SK-N-SH (cell line): ENCODE results near the gene C17orf113. TPM values are rescaled to one million over a fixed set of nuclear protein-coding genes. Genes with fewer than 3 reads are reported as not detected.

Experiments
- CTCF ChIA-PET: fragments of 300-600, 350-600 bp; formaldehyde crosslinking; extraction: SDS; loops from one replicate; lab custom pipeline; 2021; lab: Yijun Ruan, JAX
- POLR2A ChIA-PET: fragments of 350-600 bp; sonication (Branson Sonifier 250); formaldehyde crosslinking; extraction: SDS; loops from one replicate; lab custom pipeline; 2020; ENCODE audit warnings: antibody characterized with exemption, inconsistent platforms; lab: Yijun Ruan, JAX
- DNase-seq: peaks from one replicate; pipeline ENCODE4 v3.0.0; 2012
- H2AFZ ChIP-seq: fragments of 200-600 bp; sonication (generic); 2 replicates; pipeline ENCODE4 v1.8.1; 2016; ENCODE audit warnings: antibody characterized with exemption, mild to moderate bottlenecking, low read depth
- H3F3A ChIP-seq: fragments of 200-600 bp; sonication (generic); replicated peaks from 2 replicates; pipeline ENCODE3; 2016; ENCODE audit warnings: antibody characterized with exemption, mild to moderate bottlenecking; ENCODE audit not compliant: insufficient read depth
- H3K27ac ChIP-seq, 2 experiments: fragments of 200-500 bp in 1 of 2; fragments of 200-600 bp in 1 of 2; sonication (Bioruptor generic) in 1 of 2; sonication (generic), shearing (Covaris generic) in 1 of 2; 2 replicates each; pipeline versions ENCODE4 v1.5.1 to v1.6.1; 2014 to 2016; ENCODE audit warnings: low read depth in 2 of 2, inconsistent platforms in 1 of 2, low read length in 1 of 2, mild to moderate bottlenecking in 1 of 2, mixed read lengths in 1 of 2
- H3K27me3 ChIP-seq: fragments of 200-600 bp; sonication (generic), shearing (Covaris generic); 2 replicates; pipeline ENCODE4 v1.6.1; 2016; ENCODE audit warnings: mixed run types; ENCODE audit not compliant: insufficient read depth
- H3K36me3 ChIP-seq, 2 experiments: fragments of 200-500 bp in 1 of 2; fragments of 200-600 bp in 1 of 2; sonication (Bioruptor generic) in 1 of 2; sonication (generic) in 1 of 2; replicated peaks in 1 of 2; 2 replicates each; pipeline versions ENCODE3 to v1.5.1; 2014 to 2016; ENCODE audit warnings: low read length in 1 of 2, mild to moderate bottlenecking in 1 of 2; ENCODE audit not compliant: insufficient read depth in 2 of 2, control insufficient read depth in 1 of 2
- H3K4me1 ChIP-seq, 2 experiments: fragments of 200-500 bp in 1 of 2; fragments of 200-600 bp in 1 of 2; sonication (Bioruptor generic) in 1 of 2; sonication (generic), shearing (Covaris generic) in 1 of 2; 2 replicates each; pipeline versions ENCODE4 v1.5.1 to v1.6.1; 2014 to 2016; ENCODE audit warnings: low read depth in 1 of 2, low read length in 1 of 2, mixed run types in 1 of 2; ENCODE audit not compliant: insufficient read depth in 2 of 2, control insufficient read depth in 1 of 2
- H3K4me2 ChIP-seq: fragments of 200-600 bp; sonication (generic), shearing (Covaris generic); 2 replicates; pipeline ENCODE4 v1.6.1; 2017; ENCODE audit warnings: mixed run types
- H3K4me3 ChIP-seq, 2 experiments: fragments of 200-500 bp in 1 of 2; fragments of 200-600 bp in 1 of 2; sonication (Bioruptor generic) in 1 of 2; sonication (generic), shearing (Covaris generic) in 1 of 2; 2 replicates each; pipeline versions ENCODE4 v1.5.1 to v1.8.1; 2014 to 2016; ENCODE audit warnings: low read depth in 2 of 2, inconsistent platforms in 1 of 2, low read length in 1 of 2, mild to moderate bottlenecking in 1 of 2, mixed read lengths in 1 of 2, moderate library complexity in 1 of 2
- H3K79me2 ChIP-seq: fragments of 200-600 bp; sonication (generic); 2 replicates; pipeline ENCODE4 v1.8.1; 2017; ENCODE audit warnings: mild to moderate bottlenecking; ENCODE audit not compliant: insufficient read depth
- H3K9ac ChIP-seq: fragments of 200-600 bp; sonication (generic); 2 replicates; pipeline ENCODE4 v1.6.1; 2017; ENCODE audit warnings: mixed run types
- H3K9me2 ChIP-seq: fragments of 200-600 bp; sonication (generic); 2 replicates; pipeline ENCODE4 v1.6.1; 2017; ENCODE audit warnings: mixed run types
- H3K9me3 ChIP-seq: fragments of 200-600 bp; sonication (generic); 2 replicates; pipeline ENCODE4 v1.6.1; 2017; ENCODE audit warnings: mixed run types, mild to moderate bottlenecking, moderate library complexity
- H4K20me1 ChIP-seq: fragments of 200-600 bp; sonication (generic); 2 replicates; pipeline ENCODE4 v1.6.1; 2017; ENCODE audit warnings: mild to moderate bottlenecking, mixed run types; ENCODE audit not compliant: insufficient read depth
- CHD2 ChIP-seq: fragments of 150-350 bp; IDR thresholded peaks from 2 replicates; pipeline ENCODE4 v1.6.1; 2018; ENCODE audit warnings: low read length; ENCODE audit not compliant: partially characterized antibody
- CTCF ChIP-seq: fragments of 200-600 bp; sonication (generic); IDR thresholded peaks from 2 replicates; pipeline ENCODE4 v1.6.1; 2017; ENCODE audit warnings: antibody characterized with exemption, mild to moderate bottlenecking, moderate library complexity
- ELF1 ChIP-seq: IDR thresholded peaks from 2 replicates; pipeline ENCODE4 v1.4.0; 2012
- EP300 ChIP-seq, 2 experiments: IDR thresholded peaks; 2 replicates each; pipeline versions ENCODE4 v1.4.0 to v1.6.1; 2012; ENCODE audit warnings: borderline replicate concordance in 1 of 2, low read depth in 1 of 2, low read length in 1 of 2
- FOXM1 ChIP-seq: IDR thresholded peaks from 2 replicates; pipeline ENCODE4 v1.4.0; 2012; ENCODE audit warnings: low read depth, mild to moderate bottlenecking
- GABPA ChIP-seq: IDR thresholded peaks from 2 replicates; pipeline ENCODE4 v1.4.0; 2012; ENCODE audit warnings: low read depth, mild to moderate bottlenecking
- GATA2 ChIP-seq: sonication (generic); formaldehyde crosslinking; IDR thresholded peaks from 2 replicates; pipeline ENCODE4 v1.5.0; 2020; ENCODE audit warnings: mild to moderate bottlenecking, missing genetic modification reagents
- JUND ChIP-seq: IDR thresholded peaks from 2 replicates; pipeline ENCODE4 v1.4.0; 2012
- MEF2A ChIP-seq: IDR thresholded peaks from 2 replicates; pipeline ENCODE4 v1.4.0; 2012; ENCODE audit warnings: low read depth, borderline replicate concordance
- NFIC ChIP-seq: IDR thresholded peaks from 2 replicates; pipeline ENCODE4 v1.4.0; 2012; ENCODE audit warnings: borderline replicate concordance
- NRF1 ChIP-seq: IDR thresholded peaks from 2 replicates; pipeline ENCODE4 v1.6.1; 2012; ENCODE audit warnings: low read depth, mild to moderate bottlenecking, low read length
- PBX3 ChIP-seq: IDR thresholded peaks from 2 replicates; pipeline ENCODE4; 2012
- RAD21 ChIP-seq: IDR thresholded peaks from 2 replicates; pipeline ENCODE4 v1.6.1; 2012; ENCODE audit warnings: mild to moderate bottlenecking, low read length
- RCOR1 ChIP-seq: fragments of 150-350 bp; IDR thresholded peaks from 2 replicates; pipeline ENCODE4 v1.6.1; 2017; ENCODE audit warnings: antibody characterized with exemption, low read length
- RFX5 ChIP-seq: IDR thresholded peaks from 2 replicates; pipeline ENCODE4 v1.6.1; 2012; ENCODE audit warnings: mild to moderate bottlenecking, improper control_type of control experiment, low read length
- RXRA ChIP-seq: IDR thresholded peaks from 2 replicates; pipeline ENCODE4 v1.4.0; 2012; ENCODE audit warnings: low read depth, mild to moderate bottlenecking, borderline replicate concordance
- SIN3A ChIP-seq: IDR thresholded peaks from 2 replicates; pipeline ENCODE4 v1.6.1; 2012; ENCODE audit warnings: low read depth, mild to moderate bottlenecking, low read length, moderate library complexity, borderline replicate concordance
- SMC3 ChIP-seq: IDR thresholded peaks from 2 replicates; pipeline ENCODE4 v1.6.1; 2012; ENCODE audit warnings: low read depth, low read length, improper control_type of control experiment
- TAF1 ChIP-seq: IDR thresholded peaks from 2 replicates; pipeline ENCODE4 v1.6.1; 2012; ENCODE audit warnings: low read depth, mild to moderate bottlenecking, low read length, moderate library complexity, borderline replicate concordance
- TCF12 ChIP-seq: IDR thresholded peaks from 2 replicates; pipeline ENCODE4 v1.4.0; 2012
- USF2 ChIP-seq: fragments of 150-350 bp; IDR thresholded peaks from 2 replicates; pipeline ENCODE4 v1.6.1; 2017; ENCODE audit warnings: antibody characterized with exemption, low read length, low read depth, borderline replicate concordance
- YY1 ChIP-seq: IDR thresholded peaks from 2 replicates; pipeline ENCODE4 v1.4.0; 2012; ENCODE audit warnings: low read depth, mild to moderate bottlenecking
- ZBTB33 ChIP-seq: IDR thresholded peaks from 2 replicates; pipeline ENCODE4 v1.4.0; 2012; ENCODE audit warnings: low read depth, borderline replicate concordance
- WGBS: methylation state at CpG from one replicate; pipeline ENCODE4 v1.1.6; 2017; ENCODE audit warnings: low lambda C conversion rate; 5-methylcytosine and 5-hydroxymethylcytosine counted together
- polyA plus RNA-seq, 3 experiments: library from polyadenylated mRNA; depleted of rRNA; stranded (reverse); fragments of >200 nt; gene quantifications; 2 replicates each; pipeline ENCODE4 v1.2.3, GENCODE V29; 2012

Gene C17orf113
- polyA plus RNA-seq, 1 of the 3 experiments (the other 2 are of a cell fraction), result 0.44 TPM

- Histone ChIP-seq H2AFZ (no peak overlapping the region), H4K20me1 (no peaks in the 10 kb centered on the region), H3K9me3 (no peaks in the 10 kb centered on the region), H3K36me3 (no peaks in the 10 kb centered on the region), H3K4me2 (no peak overlapping the region), H3K4me1 (peaks cover 0 to 6% of the 10 kb centered on the region in 2 experiments; a peak in 1 of 4 replicates), H3K27ac (no peak overlapping the region), H3K79me2 (no peaks in the 10 kb centered on the region), H3F3A (no peaks in the 10 kb centered on the region), H3K9ac (no peak overlapping the region), H3K9me2 (no peaks in the 10 kb centered on the region), H3K4me3 (no peak overlapping the region), H3K27me3 (no peaks in the 10 kb centered on the region)
- POLR2A ChIA-PET, result interaction anchor here (0.6 kb wide), 1 partner anchor 893 kb away, joined by 3 read pairs; no protein-coding TSS in a partner anchor
- CTCF ChIA-PET, result interaction anchor here (0.6 to 2.0 kb wide), 6 partner anchors 18 to 82 kb away, joined by 3 to 8 read pairs (median 5); no protein-coding TSS in a partner anchor
- WGBS, result 86% methylated on average over 1 of the region's 1 CpG
- no peak for DNase-seq
- TF ChIP-seq GATA2 (CRISPR knock-in tag), result no peak
- no peak for TF ChIP-seq RFX5
- TF ChIP-seq SMC3, result no peak
- no peak for TF ChIP-seq NRF1
- TF ChIP-seq TAF1, result no peak
- TF ChIP-seq RCOR1, result no peak
- no peak for TF ChIP-seq MEF2A
- TF ChIP-seq TCF12, result no peak
- TF ChIP-seq ZBTB33, result no peak
- no peak for TF ChIP-seq PBX3
Measured at GRCh38 chr17:42045719-42046118, 4.7 kb downstream of the C17orf113 start.

- ChIA-PET POLR2A (no interaction called here), CTCF (interaction anchor here (0.6 to 5.0 kb wide), 3 partner anchors 18 to 61 kb away, joined by 3 to 34 read pairs (median 3); no protein-coding TSS in a partner anchor)
- Histone ChIP-seq H3K9ac (no peak overlapping the region), H3K27me3 (no peaks in the 10 kb centered on the region), H3K9me3 (no peaks in the 10 kb centered on the region), H3K79me2 (no peaks in the 10 kb centered on the region), H3K9me2 (no peaks in the 10 kb centered on the region), H4K20me1 (no peaks in the 10 kb centered on the region), H3K4me3 (no peak overlapping the region), H3K4me2 (no peak overlapping the region), H3K27ac (no peak overlapping the region), H3K36me3 (no peaks in the 10 kb centered on the region), H2AFZ (no peak overlapping the region), H3F3A (no peaks in the 10 kb centered on the region), H3K4me1 (no peaks in the 10 kb centered on the region)
- WGBS, result 86% methylated on average over 17 of the region's 20 CpGs
- DNase-seq, result no peak
- no peak for TF ChIP-seq RAD21
- TF ChIP-seq CHD2, result no peak
- no peak for TF ChIP-seq YY1
- TF ChIP-seq SIN3A, result no peak
- TF ChIP-seq USF2, result no peak
- no peak for TF ChIP-seq ELF1
- TF ChIP-seq FOXM1, result no peak
- no peak for TF ChIP-seq GABPA
- no peak for TF ChIP-seq EP300 (IDR thresholded peaks at IDR 0.05; ENCODE audit: borderline replicate concordance in 1 of 2, low read depth in 1 of 2, low read length in 1 of 2)
- no peak for TF ChIP-seq JUND
- no peak for TF ChIP-seq NFIC
- no peak for TF ChIP-seq RXRA
- no peak for TF ChIP-seq CTCF
Measured at GRCh38 chr17:42042598-42043319, 7.6 kb downstream of the C17orf113 start.
